ENCODE results near the gene GDPD4.

GDPD4 gene

GRCh38 chr11:77203901-77204753, 97.4 kb downstream of the GDPD4 start:
- DNase-seq = no peak

DNA sequence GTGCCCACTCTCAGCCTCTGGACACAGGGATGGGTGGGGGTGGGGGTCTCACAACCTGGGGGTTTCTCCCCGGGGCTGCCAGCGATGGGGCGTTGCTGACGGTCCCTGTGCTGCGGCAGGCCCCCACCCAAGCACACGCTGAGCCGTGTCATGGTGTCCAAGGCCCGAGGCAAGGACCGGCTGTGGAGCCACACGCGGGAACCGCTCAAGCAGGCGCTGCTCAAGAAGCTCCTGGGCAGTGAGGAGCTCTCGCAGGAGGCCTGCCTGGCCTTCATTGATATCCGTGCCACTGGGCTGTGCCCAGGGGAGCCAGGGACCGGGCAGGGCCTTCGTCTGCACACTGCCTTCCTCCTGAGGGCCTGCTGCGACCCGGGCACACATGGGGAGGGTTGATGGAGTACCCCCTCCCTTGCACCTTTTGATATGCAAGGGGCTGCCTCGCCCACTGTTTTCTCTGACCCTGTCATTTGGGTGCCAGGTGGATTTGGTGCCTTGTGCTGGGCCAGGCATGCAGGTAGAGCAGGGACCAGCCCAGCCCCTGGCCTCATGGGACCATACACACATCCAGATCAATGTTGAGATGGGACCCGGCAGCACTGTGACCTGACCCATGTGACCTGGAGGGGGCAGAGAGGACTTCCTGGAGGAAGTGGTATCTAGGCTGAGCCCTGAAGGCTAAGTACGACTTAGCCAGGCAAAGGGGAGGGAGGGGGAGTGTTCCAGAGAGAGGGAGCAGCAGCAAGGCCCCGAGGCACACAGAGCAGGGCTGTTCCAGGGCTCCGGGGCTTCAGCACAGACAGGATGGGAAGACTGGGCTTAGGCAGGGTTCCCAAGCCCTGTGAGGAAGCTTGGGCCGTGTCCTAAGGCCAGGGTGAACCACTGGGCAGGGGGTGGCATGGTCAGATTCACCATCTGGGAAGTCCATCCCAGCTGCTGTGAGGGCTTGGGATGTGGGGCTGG, 98.3 kb downstream of the GDPD4 start:
- DNase-seq = no peak

- DNase-seq = no peak
Observed at GRCh38 chr11:77201991-77202841, 99.3 kb downstream of the GDPD4 start.

DNA sequence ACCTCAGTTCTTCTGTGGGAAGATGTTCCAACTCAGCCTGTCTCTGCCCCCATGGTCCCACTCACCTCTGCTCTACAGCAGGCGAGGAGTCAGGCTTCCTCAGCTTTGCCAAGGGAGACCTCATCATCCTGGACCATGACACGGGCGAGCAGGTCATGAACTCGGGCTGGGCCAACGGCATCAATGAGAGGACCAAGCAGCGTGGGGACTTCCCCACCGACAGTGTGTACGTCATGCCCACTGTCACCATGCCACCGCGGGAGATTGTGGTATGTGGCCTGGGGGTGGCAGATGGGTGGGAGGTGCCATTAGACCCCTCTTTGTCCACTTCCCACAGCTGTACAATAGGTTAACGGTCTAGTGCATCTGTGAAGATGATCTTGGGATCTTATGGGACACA, 100.1 kb downstream of the GDPD4 start:
- DNase-seq = no peak

DNA sequence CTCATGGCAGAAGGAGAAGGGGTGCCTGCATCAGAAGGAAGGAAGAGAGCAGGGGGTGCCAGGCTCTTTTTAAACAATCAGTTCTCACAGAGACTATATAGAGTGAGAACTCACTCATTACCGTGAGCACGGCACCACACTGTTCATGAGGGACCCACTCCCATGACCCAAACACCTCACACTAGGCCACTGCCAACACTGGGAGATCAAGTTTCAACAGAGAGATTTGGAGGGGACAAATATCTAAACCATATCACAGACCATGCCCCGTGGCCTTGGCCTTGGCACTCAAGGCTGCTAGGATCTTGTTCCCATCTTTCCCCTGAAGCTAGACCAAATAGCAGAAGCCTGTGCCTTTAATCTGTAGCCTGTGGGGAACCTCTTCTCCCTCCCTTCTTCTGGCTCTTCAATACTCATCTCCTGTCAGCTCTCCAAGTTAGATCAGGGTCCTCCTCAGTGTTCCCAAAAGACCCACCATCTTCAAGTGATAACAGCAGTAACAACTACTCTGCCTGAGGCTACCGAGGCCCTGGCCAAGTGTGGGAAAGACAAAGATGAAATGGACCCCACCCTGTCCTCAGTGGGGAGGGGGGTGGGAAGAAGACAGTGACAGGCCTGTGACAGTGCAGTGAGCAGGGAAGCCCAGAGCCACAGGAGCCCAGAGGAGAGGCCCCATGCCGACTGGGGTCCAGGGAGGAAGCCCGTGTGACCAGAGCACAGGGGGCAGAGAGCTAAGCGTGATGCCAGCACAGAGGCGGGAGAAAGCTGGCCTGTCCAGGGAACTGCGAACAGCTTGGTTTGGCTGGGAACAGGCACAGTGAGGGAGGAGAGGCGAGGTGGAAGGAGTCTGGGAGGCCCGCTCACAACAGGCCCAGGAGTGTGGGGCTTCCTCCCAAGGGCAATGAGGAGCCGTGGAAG, 100.9 kb downstream of the GDPD4 start:
- DNase-seq = no peak

GRCh38 chr11:77199137-77199745, 102.2 kb downstream of the GDPD4 start:
- DNase-seq = no peak

- no peak for DNase-seq
Observed at GRCh38 chr11:77198440-77198849, 103.0 kb downstream of the GDPD4 start.

- no peak for DNase-seq
Observed at GRCh38 chr11:77197626-77198320, 103.7 kb downstream of the GDPD4 start.

DNA sequence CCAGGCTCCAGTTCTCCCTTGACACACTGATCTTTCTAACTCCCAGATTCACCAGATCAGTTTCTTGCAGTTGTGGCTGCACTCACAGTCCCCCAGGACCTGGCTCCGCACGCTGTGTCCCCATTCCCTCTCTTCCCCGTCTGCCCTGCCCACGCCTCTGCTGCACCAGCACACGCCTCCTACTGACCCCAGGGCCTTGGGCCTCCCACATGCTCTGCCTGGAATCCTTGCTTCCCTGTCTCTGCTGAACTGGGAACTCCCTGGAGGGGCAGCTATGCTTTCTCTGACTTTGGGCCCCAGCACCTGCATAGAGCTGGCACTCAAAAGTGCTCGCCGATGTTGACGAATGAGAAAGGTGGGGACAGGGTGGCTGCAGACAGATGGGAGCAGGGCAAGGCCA, 104.5 kb downstream of the GDPD4 start:
- no peak for DNase-seq

GRCh38 chr11:77195071-77195755, 106.3 kb downstream of the GDPD4 start:
- DNase-seq = no peak

DNA sequence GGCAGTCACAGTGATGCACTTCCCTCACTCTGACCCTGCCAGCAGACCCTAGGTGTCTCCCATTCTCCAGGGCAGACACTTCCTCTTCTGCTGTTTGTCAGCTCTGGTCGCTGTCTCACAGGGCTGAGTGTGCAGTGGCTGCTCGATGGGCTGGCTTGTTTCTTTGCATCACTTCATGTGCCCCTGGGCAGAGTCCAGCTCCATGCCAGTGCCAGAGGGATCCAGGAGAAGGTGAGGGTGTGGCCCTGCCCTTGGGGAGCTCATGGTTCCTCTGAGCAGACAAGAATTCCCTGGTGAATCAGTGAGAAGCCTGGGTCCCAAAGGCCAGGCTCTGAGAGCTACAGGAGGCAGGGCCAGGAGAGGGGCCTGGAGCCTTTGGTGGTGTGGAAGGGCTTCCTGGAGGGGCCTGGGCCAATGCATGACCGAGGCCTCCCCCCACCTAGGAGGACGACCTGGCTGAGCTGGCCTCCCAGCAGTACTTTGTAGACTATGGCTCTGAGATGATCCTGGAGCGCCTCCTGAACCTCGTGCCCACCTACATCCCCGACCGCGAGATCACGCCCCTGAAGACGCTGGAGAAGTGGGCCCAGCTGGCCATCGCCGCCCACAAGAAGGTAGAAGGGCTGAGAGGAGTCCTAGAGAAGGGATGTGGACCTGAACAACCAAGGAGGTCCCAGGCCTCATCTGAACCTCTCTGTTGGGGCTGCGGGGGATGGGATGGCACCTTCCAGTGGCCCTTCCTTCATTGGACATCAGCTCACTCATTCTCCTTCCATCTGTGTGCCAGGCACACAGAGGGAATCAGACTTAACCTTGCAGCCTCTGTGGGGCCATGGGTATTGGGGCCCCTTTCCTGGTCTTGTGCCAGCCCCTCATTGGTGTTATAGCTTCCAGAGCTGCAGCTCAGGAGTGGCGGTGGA, 107.3 kb downstream of the GDPD4 start:
- no peak for DNase-seq

GRCh38 chr11:77193167-77193566, 108.3 kb downstream of the GDPD4 start:
- no peak for DNase-seq

- peak; percentile 68 for DNase-seq
Observed at GRCh38 chr11:77191823-77192495, 109.5 kb downstream of the GDPD4 start.

- DNase-seq = no peak
Observed at GRCh38 chr11:77191429-77191822, 110.1 kb downstream of the GDPD4 start.

GRCh38 chr11:77190331-77191075, 111.0 kb downstream of the GDPD4 start:
- DNase-seq = no peak

- no peak for DNase-seq
Observed at GRCh38 chr11:77189588-77190210, 111.8 kb downstream of the GDPD4 start.
